Measurements from ENCODE around the gene GABRR3.

DNA sequence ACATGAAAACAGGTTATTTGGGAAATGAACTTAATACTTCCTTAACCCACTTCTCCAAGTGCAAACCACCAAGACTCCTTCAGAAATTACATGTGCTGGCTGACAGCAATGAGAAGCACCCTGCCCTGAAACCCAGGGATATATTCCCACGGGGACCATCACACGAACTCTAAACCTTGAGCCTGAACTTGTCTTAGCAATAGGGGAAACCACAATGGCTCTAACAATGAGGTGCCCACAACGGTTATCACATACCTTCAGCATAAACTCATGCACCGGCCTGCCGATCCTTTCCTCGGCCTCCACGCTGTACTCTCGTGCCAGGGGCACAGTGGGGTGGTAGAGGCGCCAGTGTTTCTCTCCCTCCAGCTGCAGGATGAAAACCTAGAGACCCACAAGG lies 76.3 kb downstream of the GABRR3 start:
- TF ChIP-seq, protein P1, sequence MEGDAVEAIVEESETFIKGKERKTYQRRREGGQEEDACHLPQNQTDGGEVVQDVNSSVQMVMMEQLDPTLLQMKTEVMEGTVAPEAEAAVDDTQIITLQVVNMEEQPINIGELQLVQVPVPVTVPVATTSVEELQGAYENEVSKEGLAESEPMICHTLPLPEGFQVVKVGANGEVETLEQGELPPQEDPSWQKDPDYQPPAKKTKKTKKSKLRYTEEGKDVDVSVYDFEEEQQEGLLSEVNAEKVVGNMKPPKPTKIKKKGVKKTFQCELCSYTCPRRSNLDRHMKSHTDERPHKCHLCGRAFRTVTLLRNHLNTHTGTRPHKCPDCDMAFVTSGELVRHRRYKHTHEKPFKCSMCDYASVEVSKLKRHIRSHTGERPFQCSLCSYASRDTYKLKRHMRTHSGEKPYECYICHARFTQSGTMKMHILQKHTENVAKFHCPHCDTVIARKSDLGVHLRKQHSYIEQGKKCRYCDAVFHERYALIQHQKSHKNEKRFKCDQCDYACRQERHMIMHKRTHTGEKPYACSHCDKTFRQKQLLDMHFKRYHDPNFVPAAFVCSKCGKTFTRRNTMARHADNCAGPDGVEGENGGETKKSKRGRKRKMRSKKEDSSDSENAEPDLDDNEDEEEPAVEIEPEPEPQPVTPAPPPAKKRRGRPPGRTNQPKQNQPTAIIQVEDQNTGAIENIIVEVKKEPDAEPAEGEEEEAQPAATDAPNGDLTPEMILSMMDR (IDR thresholded peaks at IDR 0.05; ENCODE audit: insufficient read depth, low read length, poor library complexity, severe bottlenecking), result no peak
- TF ChIP-seq EZH2phosphoT487 (conservative IDR thresholded peaks at IDR 0.05; ENCODE audit: low read length), result no peak
